HepG2 (cell line): Measurements from ENCODE around the gene SEC16A. TPM values are rescaled to one million over a fixed set of nuclear protein-coding genes. Genes with fewer than 3 reads are reported as not detected.
A peak's percentile ranks its signal among the peaks of the same experiment; 100 is the strongest.

Experiments used
- CENPT ChIP-seq: sonication (generic); formaldehyde crosslinking; IDR thresholded peaks from 2 replicates; pipeline ENCODE4 v1.8.0; 2022; ENCODE audit warnings: low read depth, mild to moderate bottlenecking, moderate library complexity, missing genetic modification reagents
- GMEB1 ChIP-seq: sonication (generic); formaldehyde crosslinking; IDR thresholded peaks from 2 replicates; pipeline ENCODE4 v1.5.1; 2020; ENCODE audit warnings: missing genetic modification reagents, mild to moderate bottlenecking, borderline replicate concordance
- HNRNPL ChIP-seq: fragments of 200-400 bp; formaldehyde crosslinking; IDR thresholded peaks from 2 replicates; pipeline ENCODE4 v1.6.1; 2017; ENCODE audit warnings: mild to moderate bottlenecking, low read depth, low read length
- HOXA5 ChIP-seq: sonication (generic); formaldehyde crosslinking; IDR thresholded peaks from 2 replicates; pipeline ENCODE4 v1.4.0; 2020; ENCODE audit warnings: missing genetic modification reagents
- HOXD1 ChIP-seq: sonication (generic); formaldehyde crosslinking; IDR thresholded peaks from 2 replicates; pipeline ENCODE4 v1.5.0; 2020; ENCODE audit warnings: missing genetic modification reagents
- MTA1 ChIP-seq: sonication (generic); formaldehyde crosslinking; IDR thresholded peaks from 2 replicates; pipeline ENCODE4 v1.4.0; 2020; ENCODE audit warnings: missing genetic modification reagents, mild to moderate bottlenecking, borderline replicate concordance
- MYC ChIP-seq: sonication (generic); formaldehyde crosslinking; IDR thresholded peaks from 2 replicates; pipeline ENCODE4 v1.9.0; 2021; ENCODE audit warnings: missing genetic modification reagents, borderline replicate concordance
- RFX1 ChIP-seq: fragments of 450-650 bp; IDR thresholded peaks from 2 replicates; pipeline ENCODE4 v1.6.1; 2017
- TAF1 ChIP-seq: sonication (generic); formaldehyde crosslinking; IDR thresholded peaks from 2 replicates; pipeline ENCODE4 v1.4.0; 2020; ENCODE audit warnings: missing genetic modification reagents
- UBTF ChIP-seq: sonication (generic); formaldehyde crosslinking; IDR thresholded peaks from 2 replicates; pipeline ENCODE4 v1.4.0; 2020; ENCODE audit warnings: mild to moderate bottlenecking, missing genetic modification reagents
- ZBTB40 ChIP-seq, 2 experiments: fragments of 450-650 bp in 1 of 2; sonication (generic) in 1 of 2; formaldehyde crosslinking in 1 of 2; IDR thresholded peaks; 2 replicates each; pipeline versions ENCODE4 v1.6.1 to v1.8.0; 2016 to 2022; ENCODE audit warnings: antibody characterized with exemption in 1 of 2, mild to moderate bottlenecking in 1 of 2, missing genetic modification reagents in 1 of 2
- ZNF20 ChIP-seq: sonication (generic); formaldehyde crosslinking; IDR thresholded peaks from 2 replicates; pipeline ENCODE4 v1.4.0; 2020; ENCODE audit warnings: mild to moderate bottlenecking, moderate library complexity, missing genetic modification reagents
- ZNF33A ChIP-seq: sonication (generic); formaldehyde crosslinking; IDR thresholded peaks from 2 replicates; pipeline ENCODE4 v1.5.1; 2020; ENCODE audit warnings: missing genetic modification reagents, mild to moderate bottlenecking, moderate library complexity, borderline replicate concordance
- polyA plus RNA-seq, 8 experiments: library from polyadenylated mRNA; depleted of rRNA in 3 of 8; stranded (reverse) in 7 of 8; unstranded in 1 of 8; fragments of >200 nt; fragmentation: Illumina TruSeq in 4 of 8; extraction: Trizol in 4 of 8; gene quantifications; 2 replicates each; pipeline versions ENCODE4 v1.2.1 to v1.2.3, GENCODE V29; 2011 to 2016; ENCODE audit warnings: low read depth in 4 of 8, missing spikeins in 1 of 8, mixed read lengths in 1 of 8; ENCODE audit not compliant: insufficient read depth in 1 of 8
- total RNA-seq, 5 experiments: library from RNA; depleted of rRNA; stranded (reverse); fragments of >200 nt; fragmentation: Illumina TruSeq; extraction: Trizol; gene quantifications; 2 replicates each; pipeline ENCODE4 v1.2.3, GENCODE V29; 2016; ENCODE audit warnings: low read depth in 1 of 5

The SEC16A gene
- total and polyA plus RNA-seq, 2 of the 13 experiments (the other 11 are each of a cell fraction or from before 2014, with no cell fraction given): 15.9 to 18.9 TPM

- TF ChIP-seq TAF1 (peak; percentile 38; the same call in 1 of the 2 replicates), CENPT (CRISPR knock-in tag) (0 out of 2 replicates have a peak, but pooled peaks have one; percentile 25), RFX1 (no peak), ZNF20 (CRISPR knock-in tag) (no peak), MYC (peak; percentile 30; the same call in 1 of the 2 replicates), MTA1 (CRISPR knock-in tag) (no peak), HOXA5 (CRISPR knock-in tag) (peak; percentile 63), UBTF (peak; percentile 79; the same call in 1 of the 2 replicates), ZBTB40 (IDR thresholded peaks at IDR 0.05) (no peak), ZBTB40 (CRISPR knock-in tag; IDR thresholded peaks at IDR 0.05) (no peak), HOXD1 (CRISPR knock-in tag) (no peak), ZNF33A (CRISPR knock-in tag) (no peak), HNRNPL (no peak), GMEB1 (CRISPR knock-in tag) (no peak)
Measured at GRCh38 chr9:136439481-136440408, 43.1 kb downstream of the SEC16A start, which contains the start of gene INPP5E (continued).
